ENCODE results near the gene AGR2.

The AGR2 gene

DNA sequence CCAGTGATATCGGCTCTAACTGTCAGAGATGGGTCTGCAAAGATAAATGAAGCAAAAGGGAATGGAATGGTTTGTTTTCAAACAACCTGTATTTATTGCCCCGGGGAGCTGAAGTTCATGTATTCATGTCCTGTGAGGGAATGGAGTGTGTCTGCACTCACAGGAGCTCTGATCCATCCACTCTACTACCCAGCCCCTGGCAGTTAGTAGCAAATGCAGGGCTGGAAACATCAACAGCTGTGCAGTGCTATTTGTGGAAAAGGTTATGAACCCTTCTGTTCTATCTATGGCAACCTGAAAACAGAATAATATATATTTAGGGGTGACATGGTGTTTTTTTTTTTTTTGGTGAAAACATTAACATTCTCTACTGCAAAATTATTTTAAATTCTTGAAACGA, 9.8 kb downstream of the AGR2 start:
- no peak overlapping the region for H3K4me3 ChIP-seq (replicated peaks; ENCODE audit: low read depth, low read length)
- TF ChIP-seq, protein P1, sequence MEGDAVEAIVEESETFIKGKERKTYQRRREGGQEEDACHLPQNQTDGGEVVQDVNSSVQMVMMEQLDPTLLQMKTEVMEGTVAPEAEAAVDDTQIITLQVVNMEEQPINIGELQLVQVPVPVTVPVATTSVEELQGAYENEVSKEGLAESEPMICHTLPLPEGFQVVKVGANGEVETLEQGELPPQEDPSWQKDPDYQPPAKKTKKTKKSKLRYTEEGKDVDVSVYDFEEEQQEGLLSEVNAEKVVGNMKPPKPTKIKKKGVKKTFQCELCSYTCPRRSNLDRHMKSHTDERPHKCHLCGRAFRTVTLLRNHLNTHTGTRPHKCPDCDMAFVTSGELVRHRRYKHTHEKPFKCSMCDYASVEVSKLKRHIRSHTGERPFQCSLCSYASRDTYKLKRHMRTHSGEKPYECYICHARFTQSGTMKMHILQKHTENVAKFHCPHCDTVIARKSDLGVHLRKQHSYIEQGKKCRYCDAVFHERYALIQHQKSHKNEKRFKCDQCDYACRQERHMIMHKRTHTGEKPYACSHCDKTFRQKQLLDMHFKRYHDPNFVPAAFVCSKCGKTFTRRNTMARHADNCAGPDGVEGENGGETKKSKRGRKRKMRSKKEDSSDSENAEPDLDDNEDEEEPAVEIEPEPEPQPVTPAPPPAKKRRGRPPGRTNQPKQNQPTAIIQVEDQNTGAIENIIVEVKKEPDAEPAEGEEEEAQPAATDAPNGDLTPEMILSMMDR (IDR thresholded peaks at IDR 0.05; ENCODE audit: insufficient read depth, low read length, poor library complexity, severe bottlenecking), result no peak
- no peak for DNase-seq (ENCODE audit: extremely low read depth, insufficient read length)
- H3K27me3 ChIP-seq (replicated peaks; ENCODE audit: control insufficient read depth, insufficient read depth, low read length), result no peaks in the 10 kb centered on the region
- H3K36me3 ChIP-seq (ENCODE audit: control insufficient read depth, insufficient read depth, low read length), result no peaks in the 10 kb centered on the region

DNA sequence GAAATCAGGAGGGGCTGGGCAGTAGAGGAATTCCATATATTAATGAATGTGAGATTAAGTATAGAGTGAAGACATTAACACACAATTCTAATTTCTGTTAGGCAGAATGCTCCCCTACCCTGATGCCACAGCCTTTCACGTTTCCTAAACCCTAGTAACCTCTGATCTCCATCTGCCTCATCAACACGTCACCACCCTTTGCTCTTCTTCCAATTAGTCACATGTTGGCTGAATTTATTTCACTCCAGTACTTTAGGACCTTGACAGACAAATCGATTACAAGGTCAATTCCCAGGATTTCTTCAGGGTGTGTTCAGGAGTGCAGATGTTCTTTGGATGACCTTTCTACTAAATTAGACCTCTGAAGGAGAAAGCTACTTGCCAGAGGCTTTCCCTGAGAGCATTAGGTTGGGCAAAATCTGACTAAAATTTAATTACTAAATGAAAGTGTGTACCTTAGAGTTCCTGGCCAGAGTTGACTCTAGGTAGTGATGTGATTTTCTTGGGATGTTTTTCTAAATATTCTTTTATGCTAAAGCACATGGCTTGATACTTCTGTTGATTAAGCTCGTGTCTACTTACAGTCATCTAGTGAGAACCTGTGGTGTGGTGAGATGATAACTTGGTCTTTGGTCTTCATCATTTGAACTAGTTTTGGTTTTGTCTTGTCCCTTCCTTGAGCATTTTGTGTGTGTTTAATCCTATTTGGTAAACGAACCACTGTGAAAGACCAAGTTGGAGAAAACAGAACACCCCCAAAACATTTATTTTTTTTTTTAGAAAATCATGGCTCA, 12.7 kb downstream of the AGR2 start:
- DNase-seq (ENCODE audit: extremely low read depth, insufficient read length), result no peak
- no peak overlapping the region for H3K4me3 ChIP-seq (replicated peaks; ENCODE audit: low read depth, low read length)
- no peaks in the 10 kb centered on the region for H3K27me3 ChIP-seq (replicated peaks; ENCODE audit: control insufficient read depth, insufficient read depth, low read length)
- H3K36me3 ChIP-seq (ENCODE audit: control insufficient read depth, insufficient read depth, low read length), result no peaks in the 10 kb centered on the region
- TF ChIP-seq, protein P1 (IDR thresholded peaks at IDR 0.05; ENCODE audit: insufficient read depth, low read length, poor library complexity, severe bottlenecking), result no peak

DNA sequence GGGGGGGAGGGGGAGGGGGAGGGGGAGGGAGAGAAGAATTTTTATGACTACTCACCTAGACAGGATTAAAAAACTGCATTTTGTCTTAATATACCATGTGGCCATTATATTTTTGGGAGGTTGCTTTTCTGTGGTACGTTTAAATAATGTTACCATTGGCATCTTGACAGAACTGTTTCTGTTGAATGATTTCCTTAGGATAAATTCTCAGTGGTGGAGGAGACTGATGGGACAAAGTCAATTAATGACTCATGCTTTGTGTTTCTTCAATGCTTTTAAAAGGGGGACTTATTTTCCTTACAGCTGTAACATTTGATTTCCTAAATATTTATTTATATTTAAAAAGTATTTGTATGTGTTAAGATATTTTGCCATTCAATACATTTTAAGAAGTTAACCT, 13.7 kb downstream of the AGR2 start:
- no peak overlapping the region for H3K4me3 ChIP-seq (replicated peaks; ENCODE audit: low read depth, low read length)
- H3K27me3 ChIP-seq (replicated peaks; ENCODE audit: control insufficient read depth, insufficient read depth, low read length), result no peaks in the 10 kb centered on the region
- H3K36me3 ChIP-seq (ENCODE audit: control insufficient read depth, insufficient read depth, low read length), result no peaks in the 10 kb centered on the region
- no peak for DNase-seq (ENCODE audit: extremely low read depth, insufficient read length)
- TF ChIP-seq, protein P1 (IDR thresholded peaks at IDR 0.05; ENCODE audit: insufficient read depth, low read length, poor library complexity, severe bottlenecking), result no peak

DNA sequence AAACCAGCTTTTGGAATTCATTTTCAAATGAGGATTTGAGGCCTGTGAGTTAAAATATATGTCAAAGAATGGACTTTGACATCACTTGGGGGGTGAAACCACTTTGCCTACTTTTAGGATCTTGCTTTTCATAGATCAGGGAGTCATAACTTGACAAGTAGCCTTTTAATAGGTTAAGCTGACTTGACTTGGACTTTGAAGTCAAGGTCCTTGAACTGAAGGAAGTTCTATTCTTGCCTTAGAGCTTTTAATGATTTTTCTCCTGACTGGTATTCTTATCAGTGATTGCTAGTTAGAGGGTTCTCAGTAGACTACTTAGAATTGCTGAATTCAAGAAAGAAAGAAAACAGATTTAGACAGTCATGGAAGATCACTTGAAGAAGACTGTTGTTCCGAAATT, 17.7 kb downstream of the AGR2 start:
- TF ChIP-seq, protein P1 (IDR thresholded peaks at IDR 0.05; ENCODE audit: insufficient read depth, low read length, poor library complexity, severe bottlenecking), result no peak
- DNase-seq (ENCODE audit: extremely low read depth, insufficient read length), result no peak
- no peak overlapping the region for H3K4me3 ChIP-seq (replicated peaks; ENCODE audit: low read depth, low read length)
- H3K27me3 ChIP-seq (replicated peaks; ENCODE audit: control insufficient read depth, insufficient read depth, low read length), result no peaks in the 10 kb centered on the region
- H3K36me3 ChIP-seq (ENCODE audit: control insufficient read depth, insufficient read depth, low read length), result no peaks in the 10 kb centered on the region

DNA sequence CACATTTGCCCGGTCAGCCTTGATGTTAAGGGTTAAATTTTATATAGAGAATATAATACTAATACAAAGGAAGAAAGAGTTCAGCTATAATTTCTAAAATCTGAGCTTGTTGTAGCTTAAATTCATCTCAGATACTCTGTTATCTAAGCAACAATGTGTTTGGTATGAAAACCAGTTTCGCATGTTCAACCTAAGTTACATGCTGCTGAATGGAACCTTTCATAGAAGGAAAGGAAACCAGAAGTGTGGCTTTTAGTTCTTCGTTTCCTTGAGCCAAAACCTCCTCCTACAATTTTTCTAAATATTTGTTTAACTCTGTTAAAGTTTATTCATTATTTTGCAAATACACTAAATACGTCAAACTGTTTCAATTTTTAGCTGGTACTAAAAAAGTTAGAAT, 18.5 kb downstream of the AGR2 start:
- no peaks in the 10 kb centered on the region for H3K27me3 ChIP-seq (replicated peaks; ENCODE audit: control insufficient read depth, insufficient read depth, low read length)
- H3K4me3 ChIP-seq (replicated peaks; ENCODE audit: low read depth, low read length), result no peak overlapping the region
- TF ChIP-seq, protein P1 (IDR thresholded peaks at IDR 0.05; ENCODE audit: insufficient read depth, low read length, poor library complexity, severe bottlenecking), result no peak
- DNase-seq (ENCODE audit: extremely low read depth, insufficient read length), result no peak
- H3K36me3 ChIP-seq (ENCODE audit: control insufficient read depth, insufficient read depth, low read length), result no peaks in the 10 kb centered on the region
